ENCODE results near the gene SLC12A4. TPM values are rescaled to one million over a fixed set of nuclear protein-coding genes. Genes with fewer than 3 reads are reported as not detected.

SLC12A4 gene
- total RNA-seq, 1 experiment from 2014 or later: 107 TPM

DNA sequence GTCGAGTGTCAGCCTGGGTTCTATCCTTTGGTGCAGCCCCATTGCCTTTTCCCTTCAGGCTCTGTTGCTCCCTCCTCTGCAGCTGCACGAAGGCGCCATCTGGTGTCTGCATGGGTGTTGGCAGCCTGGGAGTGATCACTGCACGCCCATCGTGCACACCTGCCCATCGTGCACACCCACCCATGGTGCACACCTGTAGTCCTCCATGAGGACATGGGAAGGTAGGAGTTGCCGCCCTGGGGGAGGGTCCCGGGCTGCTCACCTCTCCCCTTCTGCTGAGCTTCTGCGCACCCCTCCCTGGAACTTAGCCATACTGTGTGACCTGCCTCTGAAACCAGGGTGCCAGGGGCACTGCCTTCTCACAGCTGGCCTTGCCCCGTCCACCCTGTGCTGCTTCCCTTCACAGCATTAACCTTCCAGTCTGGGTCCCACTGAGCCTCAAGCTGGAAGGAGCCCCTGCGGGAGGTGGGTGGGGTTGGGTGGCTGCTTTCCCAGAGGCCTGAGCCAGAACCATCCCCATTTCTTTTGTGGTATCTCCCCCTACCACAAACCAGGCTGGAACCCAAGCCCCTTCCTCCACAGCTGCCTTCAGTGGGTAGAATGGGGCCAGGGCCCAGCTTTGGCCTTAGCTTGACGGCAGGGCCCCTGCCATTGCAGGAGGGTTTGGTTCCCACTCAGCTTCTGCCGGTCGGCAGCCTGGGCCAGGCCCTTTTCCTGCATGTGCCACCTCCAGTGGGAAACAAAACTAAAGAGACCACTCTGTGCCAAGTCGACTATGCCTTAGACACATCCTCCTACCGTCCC, 39.7 kb downstream of the SLC12A4 start:
- no peak overlapping the region for H3K4me3 Mint-ChIP-seq (ENCODE audit: unreplicated experiment)
- H3K27ac Mint-ChIP-seq (ENCODE audit: low read depth, unreplicated experiment): no peak overlapping the region
- H3K4me1 Mint-ChIP-seq (ENCODE audit: insufficient read depth, unreplicated experiment): peaks cover under 1% of the 10 kb centered on the region
- TF ChIP-seq, protein P1, sequence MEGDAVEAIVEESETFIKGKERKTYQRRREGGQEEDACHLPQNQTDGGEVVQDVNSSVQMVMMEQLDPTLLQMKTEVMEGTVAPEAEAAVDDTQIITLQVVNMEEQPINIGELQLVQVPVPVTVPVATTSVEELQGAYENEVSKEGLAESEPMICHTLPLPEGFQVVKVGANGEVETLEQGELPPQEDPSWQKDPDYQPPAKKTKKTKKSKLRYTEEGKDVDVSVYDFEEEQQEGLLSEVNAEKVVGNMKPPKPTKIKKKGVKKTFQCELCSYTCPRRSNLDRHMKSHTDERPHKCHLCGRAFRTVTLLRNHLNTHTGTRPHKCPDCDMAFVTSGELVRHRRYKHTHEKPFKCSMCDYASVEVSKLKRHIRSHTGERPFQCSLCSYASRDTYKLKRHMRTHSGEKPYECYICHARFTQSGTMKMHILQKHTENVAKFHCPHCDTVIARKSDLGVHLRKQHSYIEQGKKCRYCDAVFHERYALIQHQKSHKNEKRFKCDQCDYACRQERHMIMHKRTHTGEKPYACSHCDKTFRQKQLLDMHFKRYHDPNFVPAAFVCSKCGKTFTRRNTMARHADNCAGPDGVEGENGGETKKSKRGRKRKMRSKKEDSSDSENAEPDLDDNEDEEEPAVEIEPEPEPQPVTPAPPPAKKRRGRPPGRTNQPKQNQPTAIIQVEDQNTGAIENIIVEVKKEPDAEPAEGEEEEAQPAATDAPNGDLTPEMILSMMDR (IDR thresholded peaks at IDR 0.05; ENCODE audit: unreplicated experiment): peak; percentile 86
- peaks cover 24% of the 10 kb centered on the region for H3K36me3 Mint-ChIP-seq (ENCODE audit: insufficient read depth, unreplicated experiment)
- ChIA-PET CTCF (interaction anchor here (0.6 to 6.1 kb wide), 26 partner anchors 10 to 736 kb away, joined by 3 to 67 read pairs (median 3); partner anchors contain the start of gene NRN1L), POLR2A (interaction anchor here (0.6 to 0.9 kb wide), 2 partner anchors 14 to 35 kb away, joined by 3 to 4 read pairs; partner anchors contain the start of gene PSKH1)
- no peaks in the 10 kb centered on the region for H3K9me3 Mint-ChIP-seq (ENCODE audit: unreplicated experiment)
- no TSS peak for BruUV-seq (replicated peaks)
- no peaks in the 10 kb centered on the region for H3K27me3 Mint-ChIP-seq (ENCODE audit: insufficient read depth, unreplicated experiment)
- intact Hi-C loops (cut with micrococcal nuclease): loop anchor here (1.0 to 5.0 kb wide), 5 partner anchors 45 to 407 kb away; no protein-coding TSS in a partner anchor
- peak; percentile 75 for DNase-seq (ENCODE audit: unreplicated experiment)

DNA sequence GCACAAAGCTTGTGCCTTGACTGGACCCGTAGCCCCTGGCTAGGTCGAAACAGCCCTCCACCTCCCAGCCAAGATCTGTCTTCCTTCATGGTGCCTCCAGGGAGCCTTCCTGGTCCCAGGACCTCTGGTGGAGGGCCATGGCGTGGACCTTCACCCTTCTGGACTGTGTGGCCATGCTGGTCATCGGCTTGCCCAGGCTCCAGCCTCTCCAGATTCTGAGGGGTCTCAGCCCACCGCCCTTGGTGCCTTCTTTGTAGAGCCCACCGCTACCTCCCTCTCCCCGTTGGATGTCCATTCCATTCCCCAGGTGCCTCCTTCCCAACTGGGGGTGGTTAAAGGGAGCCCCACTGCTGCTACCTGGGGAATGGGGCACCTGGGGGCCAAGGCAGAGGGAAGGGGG, 40.3 kb downstream of the SLC12A4 start:
- DNase-seq (ENCODE audit: unreplicated experiment): no peak
- TF ChIP-seq, protein P1 (IDR thresholded peaks at IDR 0.05; ENCODE audit: unreplicated experiment): no peak
- intact Hi-C loops (cut with micrococcal nuclease): loop anchor here (1.0 to 5.0 kb wide), 5 partner anchors 45 to 407 kb away; no protein-coding TSS in a partner anchor
- H3K9me3 Mint-ChIP-seq (ENCODE audit: unreplicated experiment): no peaks in the 10 kb centered on the region
- ChIA-PET CTCF (interaction anchor here (0.7 to 6.1 kb wide), 12 partner anchors 12 to 737 kb away, joined by 3 to 67 read pairs (median 5); partner anchors contain the start of gene NRN1L), POLR2A (no interaction called here)
- BruUV-seq (replicated peaks): no TSS peak
- H3K27me3 Mint-ChIP-seq (ENCODE audit: insufficient read depth, unreplicated experiment): no peaks in the 10 kb centered on the region
- H3K4me3 Mint-ChIP-seq (ENCODE audit: unreplicated experiment): no peak overlapping the region
- no peaks in the 10 kb centered on the region for H3K4me1 Mint-ChIP-seq (ENCODE audit: insufficient read depth, unreplicated experiment)
- no peak overlapping the region for H3K27ac Mint-ChIP-seq (ENCODE audit: low read depth, unreplicated experiment)
- H3K36me3 Mint-ChIP-seq (ENCODE audit: insufficient read depth, unreplicated experiment): peaks cover 22% of the 10 kb centered on the region

GRCh38 chr16:67927131-67927941, 41.1 kb downstream of the SLC12A4 start:
- H3K27me3 Mint-ChIP-seq (ENCODE audit: insufficient read depth, unreplicated experiment): no peaks in the 10 kb centered on the region
- no TSS peak for BruUV-seq (replicated peaks)
- H3K4me3 Mint-ChIP-seq (ENCODE audit: unreplicated experiment): no peak overlapping the region
- H3K9me3 Mint-ChIP-seq (ENCODE audit: unreplicated experiment): no peaks in the 10 kb centered on the region
- no peak overlapping the region for H3K27ac Mint-ChIP-seq (ENCODE audit: low read depth, unreplicated experiment)
- POLR2A ChIA-PET: no interaction called here
- TF ChIP-seq, protein P1 (IDR thresholded peaks at IDR 0.05; ENCODE audit: unreplicated experiment): no peak
- CTCF ChIA-PET: interaction anchor here (0.6 to 6.1 kb wide), 11 partner anchors 11 to 945 kb away, joined by 3 to 67 read pairs (median 3); partner anchors contain the start of gene NRN1L
- peaks cover 14% of the 10 kb centered on the region for H3K36me3 Mint-ChIP-seq (ENCODE audit: insufficient read depth, unreplicated experiment)
- no peaks in the 10 kb centered on the region for H3K4me1 Mint-ChIP-seq (ENCODE audit: insufficient read depth, unreplicated experiment)
- DNase-seq (ENCODE audit: unreplicated experiment): no peak
- intact Hi-C loops (cut with micrococcal nuclease): loop anchor here (5.0 kb wide), 1 partner anchor 95 kb away; no protein-coding TSS in a partner anchor

All from MCF 10A (cell line).